Astrocyte of the cerebellum (primary cell): ENCODE data around the gene SRGAP3.

Source experiments
- DNase-seq: peaks from one replicate; pipeline ENCODE4 v3.0.0-alpha.2; 2011; ENCODE audit warnings: low read depth
- H3K4me3 ChIP-seq: 2 replicates; pipeline ENCODE4 v1.5.1; 2011; ENCODE audit warnings: mild to moderate bottlenecking, low read depth, low read length, moderate library complexity
- CTCF ChIP-seq: IDR thresholded peaks from 2 replicates; pipeline ENCODE4 v1.5.1; 2012; ENCODE audit warnings: low read length, low read depth, moderate library complexity, mild to moderate bottlenecking; ENCODE audit errors: missing control alignments
- in situ Hi-C: cut with HindIII; loops from 2 replicates; pipeline ENCODE4 v1.10.0; 2017; ENCODE audit warnings: low sequenced_read_pairs

The SRGAP3 gene

GRCh38 chr3:9009976-9010545, 239.4 kb downstream of the SRGAP3 start:
- TF ChIP-seq CTCF: no peak
- no peak overlapping the region for H3K4me3 ChIP-seq
- in situ Hi-C loops: no loop called here
- no peak for DNase-seq

- H3K4me3 ChIP-seq: no peak overlapping the region
- in situ Hi-C loops: no loop called here
- no peak for TF ChIP-seq CTCF
- no peak for DNase-seq
These were observed 240.7 kb downstream of the SRGAP3 start for GRCh38 chr3:9008550-9009255.

- in situ Hi-C loops: no loop called here
- no peak overlapping the region for H3K4me3 ChIP-seq
- TF ChIP-seq CTCF: no peak
- no peak for DNase-seq
These were observed 241.5 kb downstream of the SRGAP3 start for GRCh38 chr3:9007928-9008327.

- DNase-seq: no peak
- TF ChIP-seq CTCF: no peak
- no peak overlapping the region for H3K4me3 ChIP-seq
- in situ Hi-C loops: no loop called here
These were observed 242.2 kb downstream of the SRGAP3 start for GRCh38 chr3:9007213-9007612.

- no peak for TF ChIP-seq CTCF
- in situ Hi-C loops: no loop called here
- no peak for DNase-seq
- no peak overlapping the region for H3K4me3 ChIP-seq
These were observed 249.4 kb downstream of the SRGAP3 start for GRCh38 chr3:9000041-9000440.

GRCh38 chr3:8997151-8997550, 252.3 kb downstream of the SRGAP3 start:
- in situ Hi-C loops: loop anchor here (5.0 to 10.0 kb wide), 2 partner anchors 85 to 218 kb away; no protein-coding TSS in a partner anchor
- DNase-seq: no peak

More at GRCh38 chr3:8997151-8997550, 252.3 kb downstream of the SRGAP3 start:
- H3K4me3 ChIP-seq: no peak overlapping the region
- no peak for TF ChIP-seq CTCF
